ENCODE measurements around the gene VCAM1.

DNA sequence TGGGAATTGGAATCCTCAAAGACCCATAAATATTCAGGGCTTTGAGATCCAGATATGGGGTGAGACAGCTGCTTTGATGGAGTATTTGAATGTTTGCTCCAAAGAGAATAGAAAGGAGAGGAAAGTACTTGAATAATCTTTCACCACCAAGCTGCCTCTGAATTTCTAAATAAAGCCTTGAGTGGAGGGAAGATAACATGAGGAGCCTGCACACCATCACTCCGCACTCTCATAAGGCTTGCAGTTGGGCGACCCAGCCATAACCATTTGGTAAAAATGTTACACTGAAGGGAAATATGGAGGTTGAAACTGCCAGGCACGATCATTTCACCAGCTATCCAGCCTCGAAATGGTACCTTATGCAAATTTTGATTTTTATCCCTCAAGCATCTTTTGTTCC, 38.4 kb downstream of the VCAM1 start:
- TF ChIP-seq GATA2 (IDR thresholded peaks at IDR 0.05; ENCODE audit: low read depth, low read length) (no peak), GATA3 (IDR thresholded peaks at IDR 0.05; ENCODE audit: low read depth, low read length) (no peak)

All from SH-SY5Y (cell line).